Endothelial cell of umbilical vein (primary cell): ENCODE data around the gene HDAC11. TPM values are rescaled to one million over a fixed set of nuclear protein-coding genes. Genes with fewer than 3 reads are reported as not detected.

Experiments
- BruUV-seq: library from RNA; stranded (reverse); fragments of 400-500 nt; replicated peaks from 2 replicates; lab custom pipeline; 2021; lab: Mats Ljungman, UMichigan
- CTCF ChIA-PET: fragments of 300-600, 350-600 bp; sonication (Branson Sonifier 250); formaldehyde crosslinking; loops from one replicate; lab custom pipeline; 2021; ENCODE audit warnings: antibody characterized with exemption, inconsistent platforms; lab: Charles Lee
- POLR2A ChIA-PET: fragments of 300-600, 350-600 bp; sonication (Branson Sonifier 250); formaldehyde crosslinking; loops from one replicate; lab custom pipeline; 2021; ENCODE audit warnings: antibody characterized with exemption, inconsistent platforms; lab: Charles Lee
- DNase-seq: peaks from one replicate; pipeline ENCODE4 v3.0.0-alpha.2; 2011; ENCODE audit warnings: low read depth, low spot score
- FAIRE-seq: peaks from 2 replicates; lab custom pipeline; 2011; peaks lifted over from hg19 to GRCh38; lab: Jason Lieb, UNC
- H2AFZ ChIP-seq: 2 replicates; pipeline ENCODE4 v1.6.0; 2012; ENCODE audit warnings: low read depth, low read length, control low read depth, inconsistent platforms
- H3K27ac ChIP-seq: 2 replicates; pipeline ENCODE4 v1.5.1; 2011; ENCODE audit warnings: low read depth, mild to moderate bottlenecking, control low read depth, low read length, moderate library complexity; ENCODE audit not compliant: insufficient read depth
- H3K27me3 ChIP-seq, 2 experiments: 2 replicates each; pipeline versions ENCODE4 v1.6.0 to v1.6.1; 2011; ENCODE audit warnings: low read length in 2 of 2, mixed read lengths in 1 of 2; ENCODE audit not compliant: control insufficient read depth in 2 of 2, insufficient read depth in 2 of 2
- H3K36me3 ChIP-seq, 2 experiments: 2 replicates in 1 of 2; 3 replicates in 1 of 2; pipeline ENCODE4 v1.5.1; 2011; ENCODE audit warnings: low read length in 2 of 2, mild to moderate bottlenecking in 1 of 2, moderate library complexity in 1 of 2; ENCODE audit not compliant: control insufficient read depth in 2 of 2, insufficient read depth in 2 of 2; ENCODE audit errors: extremely low read depth in 1 of 2
- H3K4me1 ChIP-seq: 3 replicates; pipeline ENCODE4 v1.5.1; 2011; ENCODE audit warnings: mild to moderate bottlenecking, low read length; ENCODE audit not compliant: control insufficient read depth, insufficient read depth; ENCODE audit errors: extremely low read depth
- H3K4me2 ChIP-seq: 2 replicates; pipeline ENCODE4 v1.6.1; 2011; ENCODE audit warnings: low read length, control low read depth, mixed read lengths; ENCODE audit not compliant: insufficient read depth
- H3K4me3 ChIP-seq, 3 experiments: fragments of 200-600 bp in 1 of 3; sonication (generic), shearing (Covaris generic) in 1 of 3; replicated peaks in 1 of 3; 2 replicates each; pipeline ENCODE4 v1.5.1; 2011 to 2016; ENCODE audit warnings: control low read depth in 3 of 3, low read length in 3 of 3, mild to moderate bottlenecking in 2 of 3, inconsistent platforms in 1 of 3, low read depth in 1 of 3, moderate library complexity in 1 of 3; ENCODE audit not compliant: insufficient read depth in 1 of 3
- H3K79me2 ChIP-seq: 2 replicates; pipeline ENCODE4 v1.6.0; 2012; ENCODE audit warnings: low read length, inconsistent platforms; ENCODE audit not compliant: control insufficient read depth, insufficient read depth
- H3K9ac ChIP-seq: replicated peaks from 2 replicates; pipeline ENCODE3; 2011; ENCODE audit warnings: low read length, control low read depth; ENCODE audit not compliant: insufficient read depth; ENCODE audit errors: extremely low read depth
- H3K9me1 ChIP-seq: replicated peaks from 3 replicates; pipeline ENCODE4 v1.6.0; 2011; ENCODE audit warnings: mild to moderate bottlenecking, low read length; ENCODE audit not compliant: control insufficient read depth, insufficient read depth; ENCODE audit errors: extremely low read depth
- H3K9me3 ChIP-seq: replicated peaks from 2 replicates; pipeline ENCODE4 v1.5.1; 2012; ENCODE audit warnings: low read length, inconsistent platforms; ENCODE audit not compliant: control insufficient read depth, insufficient read depth
- H4K20me1 ChIP-seq: replicated peaks from 2 replicates; pipeline ENCODE3; 2011; ENCODE audit warnings: mild to moderate bottlenecking, low read length; ENCODE audit not compliant: control insufficient read depth, insufficient read depth; ENCODE audit errors: extremely low read depth
- EZH2 ChIP-seq: IDR thresholded peaks from 2 replicates; pipeline ENCODE4 v1.6.1; 2012; ENCODE audit warnings: borderline replicate concordance, low read depth, mild to moderate bottlenecking, moderate library complexity, low read length, inconsistent platforms; ENCODE audit not compliant: severe bottlenecking
- FOS ChIP-seq: IDR thresholded peaks from 2 replicates; pipeline ENCODE4 v1.6.1; 2011; ENCODE audit warnings: mild to moderate bottlenecking, low read length, moderate library complexity, borderline replicate concordance; ENCODE audit not compliant: insufficient read depth
- GATA2 ChIP-seq: IDR thresholded peaks from 2 replicates; pipeline ENCODE4 v1.7.0; 2011; ENCODE audit warnings: low read depth, mild to moderate bottlenecking, moderate library complexity, mixed read lengths, low read length; ENCODE audit not compliant: insufficient read length, insufficient read depth
- JUN ChIP-seq: IDR thresholded peaks from 2 replicates; pipeline ENCODE4 v1.6.1; 2011; ENCODE audit warnings: borderline replicate concordance, low read depth; ENCODE audit not compliant: insufficient read length, insufficient read depth
- MYC ChIP-seq: IDR thresholded peaks from one replicate; pipeline ENCODE4 v1.6.1; 2011; ENCODE audit warnings: mild to moderate bottlenecking, low read depth, low read length
- POLR2A ChIP-seq: IDR thresholded peaks from 2 replicates; pipeline ENCODE4 v1.6.1; 2012; ENCODE audit warnings: low read depth, mild to moderate bottlenecking, control low read depth, low read length
- dilution Hi-C: fragments of 300-500 bp; cut with MboI; formaldehyde crosslinking; loops from one replicate; pipeline ENCODE4 v1.15.0; 2019; ENCODE audit warnings: low sequenced_read_pairs; ENCODE audit not compliant: extremely low pct_ligation_motif_present
- intact Hi-C: fragments of 100-400 bp; cut with micrococcal nuclease; formaldehyde crosslinking; loops from one replicate; pipeline ENCODE4 v1.10.0; 2022
- polyA plus RNA-seq, 4 experiments: library from polyadenylated mRNA; depleted of rRNA in 3 of 4; stranded (reverse) in 3 of 4; unstranded in 1 of 4; fragments of >200 nt; gene quantifications; 2 replicates each; pipeline versions ENCODE4 v1.2.1 to v1.2.3, GENCODE V29; 2011 to 2012; ENCODE audit warnings: missing spikeins in 1 of 4
- total RNA-seq: library from RNA; stranded (reverse); gene quantifications from 2 replicates; pipeline ENCODE4 v1.2.3, GENCODE V29; 2021
- TF ChIP-seq, protein P1 (sequence below), 2 donors: IDR thresholded peaks; 1 replicate in 1 of 2; 2 replicates in 1 of 2; pipeline ENCODE4 v1.5.1; 2011; ENCODE audit warnings: low read length in 2 of 2, mild to moderate bottlenecking in 2 of 2, moderate library complexity in 2 of 2, control low read depth in 1 of 2, inconsistent platforms in 1 of 2, low read depth in 1 of 2; ENCODE audit not compliant: insufficient read depth in 1 of 2; ENCODE audit errors: extremely low read depth in 1 of 2
- TF ChIP-seq, protein P2 (sequence below): IDR thresholded peaks from 2 replicates; pipeline ENCODE4 v1.6.1; 2011; ENCODE audit not compliant: insufficient read depth, insufficient read length

HDAC11 gene
- total and polyA plus RNA-seq, 2 donors (not counting 3 experiments of a cell fraction or from before 2014, with no cell fraction given), result 6.8 to 8.8 TPM

DNA sequence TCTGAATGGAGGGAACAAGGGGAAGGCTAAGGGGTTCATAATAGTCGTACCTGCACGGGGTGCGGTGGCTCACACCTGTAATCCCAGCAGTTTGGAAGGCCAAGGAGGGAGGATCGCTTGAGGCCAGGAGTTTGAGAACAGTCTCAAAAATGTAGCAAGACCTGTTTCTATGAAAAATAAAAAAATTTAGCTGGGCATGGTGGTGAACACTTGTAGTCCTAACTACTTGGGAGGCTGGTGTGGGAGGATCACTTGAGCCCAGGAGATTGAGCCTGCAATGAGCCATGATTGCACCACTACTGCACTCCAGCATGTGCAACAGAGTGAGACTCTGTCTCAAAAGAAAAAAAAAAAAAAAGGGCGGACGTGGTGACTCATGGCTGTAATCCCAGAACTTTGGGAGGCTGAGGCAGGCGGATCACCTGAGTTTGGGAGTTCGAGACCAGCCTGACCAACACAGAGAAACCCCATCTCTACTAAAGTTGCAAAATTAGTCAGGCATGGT lies 17.9 kb upstream of the HDAC11 start:
- DNase-seq (no peak), FAIRE-seq (no peak)
- Histone ChIP-seq H3K79me2 (no peaks in the 10 kb centered on the region), H3K27me3 (peaks cover 0 to under 1% of the 10 kb centered on the region in 2 experiments), H3K9me3 (no peaks in the 10 kb centered on the region), H3K4me3 (no peak overlapping the region), H3K9me1 (no peaks in the 10 kb centered on the region), H3K4me1 (no peaks in the 10 kb centered on the region), H3K36me3 (no peaks in the 10 kb centered on the region), H4K20me1 (no peaks in the 10 kb centered on the region), H3K9ac (no peak overlapping the region), H2AFZ (no peak overlapping the region), H3K27ac (no peak overlapping the region), H3K4me2 (no peak overlapping the region)
- dilution Hi-C loops, result loop anchor here (25.0 kb wide), 1 partner anchor 375 kb away; no protein-coding TSS in a partner anchor
- BruUV-seq, result no TSS peak
- TF ChIP-seq MYC (no peak), GATA2 (no peak), POLR2A (no peak), JUN (no peak), EZH2 (no peak), FOS (no peak)
- TF ChIP-seq, protein P1, sequence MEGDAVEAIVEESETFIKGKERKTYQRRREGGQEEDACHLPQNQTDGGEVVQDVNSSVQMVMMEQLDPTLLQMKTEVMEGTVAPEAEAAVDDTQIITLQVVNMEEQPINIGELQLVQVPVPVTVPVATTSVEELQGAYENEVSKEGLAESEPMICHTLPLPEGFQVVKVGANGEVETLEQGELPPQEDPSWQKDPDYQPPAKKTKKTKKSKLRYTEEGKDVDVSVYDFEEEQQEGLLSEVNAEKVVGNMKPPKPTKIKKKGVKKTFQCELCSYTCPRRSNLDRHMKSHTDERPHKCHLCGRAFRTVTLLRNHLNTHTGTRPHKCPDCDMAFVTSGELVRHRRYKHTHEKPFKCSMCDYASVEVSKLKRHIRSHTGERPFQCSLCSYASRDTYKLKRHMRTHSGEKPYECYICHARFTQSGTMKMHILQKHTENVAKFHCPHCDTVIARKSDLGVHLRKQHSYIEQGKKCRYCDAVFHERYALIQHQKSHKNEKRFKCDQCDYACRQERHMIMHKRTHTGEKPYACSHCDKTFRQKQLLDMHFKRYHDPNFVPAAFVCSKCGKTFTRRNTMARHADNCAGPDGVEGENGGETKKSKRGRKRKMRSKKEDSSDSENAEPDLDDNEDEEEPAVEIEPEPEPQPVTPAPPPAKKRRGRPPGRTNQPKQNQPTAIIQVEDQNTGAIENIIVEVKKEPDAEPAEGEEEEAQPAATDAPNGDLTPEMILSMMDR (IDR thresholded peaks at IDR 0.05; ENCODE audit: extremely low read depth in 1 of 2, insufficient read depth in 1 of 2, low read depth in 1 of 2, low read length in 2 of 2), result no peak
- TF ChIP-seq, protein P2, sequence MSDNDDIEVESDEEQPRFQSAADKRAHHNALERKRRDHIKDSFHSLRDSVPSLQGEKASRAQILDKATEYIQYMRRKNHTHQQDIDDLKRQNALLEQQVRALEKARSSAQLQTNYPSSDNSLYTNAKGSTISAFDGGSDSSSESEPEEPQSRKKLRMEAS, result no peak
- intact Hi-C loops, result no loop called here
- CTCF ChIA-PET, result interaction anchor here (1.3 to 4.8 kb wide), 4 partner anchors 10 to 370 kb away, joined by 3 to 75 read pairs (median 12); no protein-coding TSS in a partner anchor
- POLR2A ChIA-PET, result no interaction called here
